Karpas-422 (cell line): Measurements from ENCODE around the gene CEBPZ. TPM values are rescaled to one million over a fixed set of nuclear protein-coding genes. Genes with fewer than 3 reads are reported as not detected.
A peak's percentile ranks its signal among the peaks of the same experiment; 100 is the strongest.
"Not testable (repeated sequence)": the region's sequence is repeated elsewhere in the genome, so short reads cannot be mapped to it uniquely, and the experiment has no call there.

ENCODE experiments used
- DNase-seq: peaks from one replicate; pipeline ENCODE4 v3.0.0-alpha.2; 2015
- H2AFZ ChIP-seq: fragments of 200-600 bp; sonication (generic); 2 replicates; pipeline ENCODE4 v1.6.1; 2014; ENCODE audit warnings: antibody characterized with exemption, low read length, mixed read lengths
- H3K27ac ChIP-seq: fragments of 200-600 bp; sonication (generic); 2 replicates; pipeline ENCODE4 v1.5.1; 2014; ENCODE audit warnings: mild to moderate bottlenecking, low read length, moderate library complexity
- H3K27me3 ChIP-seq: fragments of 200-600 bp; sonication (generic); 2 replicates; pipeline ENCODE4 v1.6.1; 2014; ENCODE audit warnings: low read length, mixed read lengths
- H3K36me3 ChIP-seq: fragments of 200-600 bp; sonication (generic); 2 replicates; pipeline ENCODE4 v1.6.1; 2014; ENCODE audit warnings: low read length, mixed read lengths; ENCODE audit not compliant: insufficient read depth
- H3K4me1 ChIP-seq: fragments of 200-600 bp; sonication (generic); 2 replicates; pipeline ENCODE4 v1.6.1; 2014; ENCODE audit warnings: mild to moderate bottlenecking, low read length, mixed read lengths
- H3K4me2 ChIP-seq: fragments of 200-600 bp; sonication (generic); 2 replicates; pipeline ENCODE4 v1.6.1; 2014; ENCODE audit warnings: low read length, low read depth, mild to moderate bottlenecking; ENCODE audit not compliant: poor library complexity, severe bottlenecking
- H3K4me3 ChIP-seq: fragments of 200-600 bp; sonication (generic); 2 replicates; pipeline ENCODE4 v1.5.1; 2014; ENCODE audit warnings: mild to moderate bottlenecking, antibody characterized with exemption, low read length, mixed read lengths
- H3K79me2 ChIP-seq: fragments of 200-600 bp; sonication (generic); 2 replicates; pipeline ENCODE4 v1.6.1; 2014; ENCODE audit warnings: mild to moderate bottlenecking, low read length, mixed read lengths
- H3K9ac ChIP-seq: fragments of 200-600 bp; sonication (generic); 2 replicates; pipeline ENCODE4 v1.6.0; 2014; ENCODE audit warnings: low read length
- H3K9me2 ChIP-seq: fragments of 200-600 bp; sonication (generic), shearing (Covaris generic); replicated peaks from 2 replicates; pipeline ENCODE4 v1.6.0; 2014; ENCODE audit warnings: mild to moderate bottlenecking, low read length, moderate library complexity; ENCODE audit not compliant: insufficient read depth
- H3K9me3 ChIP-seq: fragments of 300-700, 200-600 bp; sonication (generic); 2 replicates; pipeline ENCODE4 v1.6.1; 2014; ENCODE audit warnings: low read length, mixed read lengths
- H4K20me1 ChIP-seq: fragments of 200-600 bp; sonication (generic); 2 replicates; pipeline ENCODE4 v1.6.1; 2014; ENCODE audit warnings: mild to moderate bottlenecking, antibody characterized with exemption, low read length, low read depth; ENCODE audit not compliant: insufficient read depth
- total RNA-seq: library from RNA; depleted of rRNA; stranded (reverse); fragments of >200 nt; shearing (Covaris generic); gene quantifications from 2 replicates; pipeline ENCODE4 v1.2.3, GENCODE V29; 2014; ENCODE audit warnings: low replicate concordance

Gene CEBPZ
- total RNA-seq, 1 experiment from 2014 or later = 48.2 TPM

DNA sequence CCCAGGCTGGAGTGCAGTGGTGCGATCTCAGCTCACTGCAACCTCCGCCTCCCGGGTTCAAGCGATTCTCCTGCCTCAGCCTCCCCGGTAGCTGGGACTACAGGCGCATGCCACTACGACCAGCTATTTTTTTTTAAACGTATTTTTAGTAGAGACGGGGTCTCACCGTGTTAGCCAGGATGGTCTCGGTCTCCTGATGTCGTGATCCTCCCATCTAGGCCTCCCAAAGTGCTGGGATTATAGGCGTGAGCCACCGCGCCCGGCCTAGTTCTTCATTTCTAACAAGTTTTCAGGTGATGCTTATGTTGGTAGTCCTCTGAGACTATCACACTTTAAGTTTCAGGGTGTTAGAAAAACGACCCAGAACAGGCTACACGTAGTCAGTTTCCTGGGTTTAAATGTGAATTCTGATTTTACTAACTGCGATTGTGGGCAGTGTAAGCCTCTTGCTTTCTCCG, 35.5 kb downstream of the CEBPZ start:
- H3K79me2 ChIP-seq = peaks cover 36% of the 10 kb centered on the region
- not testable (repeated sequence) for H3K27me3 ChIP-seq, H3K9me2 ChIP-seq, DNase-seq, H4K20me1 ChIP-seq, H3K9me3 ChIP-seq
- H3K9ac ChIP-seq = peak overlapping the region; percentile 94
- peaks cover 37% of the 10 kb centered on the region for H3K4me1 ChIP-seq
- peaks cover 13% of the 10 kb centered on the region; the same call in 1 of the 2 replicates for H3K36me3 ChIP-seq
- peak overlapping the region; percentile 84 for H3K4me3 ChIP-seq
- H3K27ac ChIP-seq = peak overlapping the region; percentile 93
- H2AFZ ChIP-seq = peak overlapping the region; percentile 99
- peak overlapping the region; percentile 80 for H3K4me2 ChIP-seq

DNA sequence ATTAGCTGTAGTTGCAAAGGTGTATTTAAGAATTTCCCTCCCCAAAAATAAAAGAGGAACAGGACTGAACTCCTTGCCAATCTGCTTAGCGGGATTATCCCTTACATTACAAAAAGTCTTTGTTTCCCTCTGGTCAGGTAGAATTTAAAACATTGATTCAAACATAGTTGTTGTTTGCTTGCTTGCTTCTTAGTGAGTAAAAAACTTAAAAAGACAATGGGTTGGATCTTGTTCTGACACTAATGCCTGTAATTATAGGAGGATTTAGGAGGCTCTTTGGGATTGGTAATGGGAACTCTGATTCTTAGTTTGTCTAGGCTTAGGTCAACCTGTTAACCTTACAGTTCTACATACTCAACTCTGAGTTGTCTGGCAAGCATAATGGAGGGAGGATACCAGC, 38.8 kb downstream of the CEBPZ start:
- H3K9me3 ChIP-seq = no peaks in the 10 kb centered on the region
- H3K79me2 ChIP-seq = peaks cover 11% of the 10 kb centered on the region
- no peak for DNase-seq
- H2AFZ ChIP-seq = no peak overlapping the region
- H3K4me3 ChIP-seq = no peak overlapping the region
- no peak overlapping the region for H3K4me2 ChIP-seq
- H3K4me1 ChIP-seq = peaks cover 12% of the 10 kb centered on the region
- no peaks in the 10 kb centered on the region for H3K36me3 ChIP-seq
- no peaks in the 10 kb centered on the region for H3K27me3 ChIP-seq
- H3K9me2 ChIP-seq = no peaks in the 10 kb centered on the region
- H4K20me1 ChIP-seq = no peaks in the 10 kb centered on the region
- no peak overlapping the region for H3K27ac ChIP-seq
- H3K9ac ChIP-seq = no peak overlapping the region

DNA sequence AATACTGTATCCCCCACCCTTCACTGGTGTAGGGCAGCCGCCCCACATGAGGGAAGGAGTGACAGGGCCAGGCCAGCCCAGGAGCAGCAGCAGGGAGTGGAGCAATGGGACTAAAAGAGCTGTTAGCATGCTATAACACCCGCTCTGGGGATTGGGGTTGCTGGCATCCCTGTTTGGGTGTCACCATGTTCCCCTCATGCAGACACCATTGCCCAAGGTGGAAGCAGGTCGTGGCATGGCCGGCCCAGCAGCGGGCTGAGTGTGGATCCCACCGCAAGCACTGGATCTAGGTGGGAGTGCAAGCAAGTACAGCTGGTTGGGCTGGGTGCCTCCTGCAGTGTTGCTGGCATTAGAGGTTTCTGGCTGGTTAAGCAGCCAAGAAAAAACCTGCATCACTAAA, 39.6 kb downstream of the CEBPZ start:
- H3K9me2 ChIP-seq = no peaks in the 10 kb centered on the region
- H3K27me3 ChIP-seq = no peaks in the 10 kb centered on the region
- no peaks in the 10 kb centered on the region for H3K36me3 ChIP-seq
- no peak overlapping the region for H3K4me3 ChIP-seq
- H3K79me2 ChIP-seq = peaks cover 3% of the 10 kb centered on the region
- H2AFZ ChIP-seq = no peak overlapping the region
- no peak overlapping the region for H3K9ac ChIP-seq
- no peak for DNase-seq
- H3K27ac ChIP-seq = no peak overlapping the region
- no peaks in the 10 kb centered on the region for H4K20me1 ChIP-seq
- peaks cover 6% of the 10 kb centered on the region for H3K4me1 ChIP-seq
- no peaks in the 10 kb centered on the region for H3K9me3 ChIP-seq
- H3K4me2 ChIP-seq = no peak overlapping the region

DNA sequence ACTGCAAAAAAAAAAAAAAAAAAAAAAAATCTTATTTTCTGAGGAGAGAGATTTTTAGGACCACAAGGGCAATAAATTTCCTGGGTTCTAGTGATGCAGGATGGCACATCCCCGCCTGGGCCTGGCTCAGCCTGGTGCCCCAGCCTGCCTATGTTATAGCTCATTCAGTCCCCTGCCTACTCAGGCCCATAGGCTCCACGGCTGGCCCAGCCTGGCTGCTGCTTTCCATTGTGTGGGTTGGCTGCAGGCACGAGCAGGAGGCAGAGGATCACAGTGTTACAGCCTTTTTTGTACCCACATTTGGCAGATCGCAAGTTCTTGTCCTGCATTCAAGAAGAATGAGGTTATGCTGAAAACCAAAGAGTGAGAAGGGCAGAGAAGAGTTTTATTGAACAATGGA, 40.1 kb downstream of the CEBPZ start:
- H3K27ac ChIP-seq = no peak overlapping the region
- no peak overlapping the region for H2AFZ ChIP-seq
- no peaks in the 10 kb centered on the region for H4K20me1 ChIP-seq
- no peak overlapping the region for H3K4me2 ChIP-seq
- DNase-seq = no peak
- no peaks in the 10 kb centered on the region for H3K36me3 ChIP-seq
- H3K9ac ChIP-seq = no peak overlapping the region
- H3K9me3 ChIP-seq = no peaks in the 10 kb centered on the region
- H3K9me2 ChIP-seq = no peaks in the 10 kb centered on the region
- no peaks in the 10 kb centered on the region for H3K79me2 ChIP-seq
- no peaks in the 10 kb centered on the region for H3K27me3 ChIP-seq
- H3K4me1 ChIP-seq = peaks cover 6% of the 10 kb centered on the region
- H3K4me3 ChIP-seq = no peak overlapping the region

DNA sequence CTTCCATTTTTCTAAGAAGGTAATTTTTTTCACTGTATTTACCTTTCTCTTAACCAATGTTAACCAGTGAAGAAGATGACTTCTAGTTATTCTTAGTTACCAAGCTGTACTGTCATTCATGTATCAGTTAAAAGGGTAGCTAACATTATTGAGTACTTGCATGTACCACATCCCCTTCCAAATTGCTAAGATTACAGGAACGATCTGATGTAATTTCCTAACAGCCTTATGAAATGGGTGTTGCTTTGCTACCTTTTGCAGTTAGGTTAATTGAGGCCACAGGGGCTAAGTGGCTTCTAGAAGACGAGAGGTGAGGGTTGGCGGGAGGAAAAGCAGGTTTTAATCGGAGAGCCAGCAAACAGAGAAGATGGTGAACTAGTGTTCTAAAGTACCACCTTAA, 41.1 kb downstream of the CEBPZ start:
- Histone ChIP-seq H3K9ac (no peak overlapping the region), H3K79me2 (no peaks in the 10 kb centered on the region), H3K27me3 (no peaks in the 10 kb centered on the region), H3K9me3 (no peaks in the 10 kb centered on the region), H3K4me1 (no peaks in the 10 kb centered on the region), H3K4me2 (no peak overlapping the region), H2AFZ (no peak overlapping the region), H3K9me2 (no peaks in the 10 kb centered on the region), H3K36me3 (no peaks in the 10 kb centered on the region), H3K4me3 (no peak overlapping the region), H4K20me1 (no peaks in the 10 kb centered on the region), H3K27ac (no peak overlapping the region)
- DNase-seq = no peak

DNA sequence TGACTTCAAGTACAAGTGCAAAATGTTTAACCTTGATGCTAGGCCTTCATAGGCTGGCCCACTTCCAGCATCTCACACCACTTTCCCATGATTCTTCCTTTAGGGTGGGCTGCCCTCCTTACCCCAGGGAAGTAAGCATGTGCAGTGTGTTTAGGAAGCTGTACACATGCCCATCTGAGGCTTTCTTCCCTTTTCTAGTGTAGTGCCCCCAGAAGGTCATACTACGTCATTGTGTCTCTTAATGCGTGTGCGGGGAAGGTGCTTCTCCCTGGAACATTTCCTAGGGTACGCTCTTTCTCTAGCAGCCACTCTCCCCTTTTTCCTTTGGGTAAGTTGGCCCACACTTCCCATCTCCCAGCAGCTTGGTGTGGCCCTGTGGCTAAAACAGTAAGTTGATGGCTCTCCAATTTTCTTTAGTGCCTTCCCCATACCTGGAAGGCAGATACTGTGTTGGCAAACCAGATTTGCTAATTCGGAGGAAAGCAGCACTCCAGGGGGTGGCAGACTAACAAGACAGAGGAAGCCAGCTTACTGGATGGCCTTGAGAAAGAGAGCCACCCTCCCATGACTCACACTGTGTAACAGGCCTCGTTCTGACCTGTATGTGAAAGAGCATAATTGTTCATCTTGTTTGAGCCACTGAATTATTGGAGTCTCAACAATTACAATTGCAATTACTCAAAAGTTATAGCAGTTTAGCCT, 41.8 kb downstream of the CEBPZ start:
- no peaks in the 10 kb centered on the region for H3K27me3 ChIP-seq
- no peak for DNase-seq
- no peak overlapping the region for H2AFZ ChIP-seq
- no peaks in the 10 kb centered on the region for H3K79me2 ChIP-seq
- no peaks in the 10 kb centered on the region for H3K9me3 ChIP-seq
- H3K4me1 ChIP-seq = no peaks in the 10 kb centered on the region
- H3K4me3 ChIP-seq = no peak overlapping the region
- no peaks in the 10 kb centered on the region for H3K9me2 ChIP-seq
- no peaks in the 10 kb centered on the region for H3K36me3 ChIP-seq
- no peak overlapping the region for H3K27ac ChIP-seq
- no peak overlapping the region for H3K9ac ChIP-seq
- no peaks in the 10 kb centered on the region for H4K20me1 ChIP-seq
- no peak overlapping the region for H3K4me2 ChIP-seq

DNA sequence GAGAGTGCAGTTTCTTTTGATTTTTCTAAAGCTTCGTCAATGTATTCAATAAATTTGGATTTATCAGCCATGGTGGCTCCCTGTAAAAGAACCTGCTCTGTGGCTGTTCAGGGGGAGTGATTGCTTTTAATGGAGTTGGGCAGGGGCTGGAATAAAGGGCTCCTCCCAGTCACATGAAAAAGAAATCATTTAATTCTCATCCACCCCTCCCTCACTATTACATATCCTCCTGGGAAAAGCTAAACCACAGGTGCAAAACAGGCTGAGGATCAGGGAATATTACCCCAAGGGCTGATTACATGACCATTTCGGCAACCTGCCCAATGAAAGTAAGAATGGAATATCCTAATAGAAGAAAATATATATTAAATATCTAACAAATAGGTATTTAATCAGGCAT, 42.8 kb downstream of the CEBPZ start, which contains the start of gene SULT6B1:
Gene SULT6B1, minus strand, starts transcription at position 101 of the 400 bp plus-strand sequence. Its CDS starts 30 bp downstream, at position 71.
- no peaks in the 10 kb centered on the region for H4K20me1 ChIP-seq
- no peaks in the 10 kb centered on the region for H3K9me3 ChIP-seq
- H3K4me1 ChIP-seq = no peaks in the 10 kb centered on the region
- no peak within 1 kb of the TSS for H2AFZ ChIP-seq
- no peaks in the 10 kb centered on the region for H3K79me2 ChIP-seq
- no peaks in the 10 kb centered on the region for H3K9me2 ChIP-seq
- no peak for DNase-seq
- no peak within 1 kb of the TSS for H3K27ac ChIP-seq
- no peaks in the 10 kb centered on the region for H3K36me3 ChIP-seq
- H3K4me2 ChIP-seq = no peak within 1 kb of the TSS
- no peak within 1 kb of the TSS for H3K4me3 ChIP-seq
- no peaks in the 10 kb centered on the region for H3K27me3 ChIP-seq
- no peak within 1 kb of the TSS for H3K9ac ChIP-seq

DNA sequence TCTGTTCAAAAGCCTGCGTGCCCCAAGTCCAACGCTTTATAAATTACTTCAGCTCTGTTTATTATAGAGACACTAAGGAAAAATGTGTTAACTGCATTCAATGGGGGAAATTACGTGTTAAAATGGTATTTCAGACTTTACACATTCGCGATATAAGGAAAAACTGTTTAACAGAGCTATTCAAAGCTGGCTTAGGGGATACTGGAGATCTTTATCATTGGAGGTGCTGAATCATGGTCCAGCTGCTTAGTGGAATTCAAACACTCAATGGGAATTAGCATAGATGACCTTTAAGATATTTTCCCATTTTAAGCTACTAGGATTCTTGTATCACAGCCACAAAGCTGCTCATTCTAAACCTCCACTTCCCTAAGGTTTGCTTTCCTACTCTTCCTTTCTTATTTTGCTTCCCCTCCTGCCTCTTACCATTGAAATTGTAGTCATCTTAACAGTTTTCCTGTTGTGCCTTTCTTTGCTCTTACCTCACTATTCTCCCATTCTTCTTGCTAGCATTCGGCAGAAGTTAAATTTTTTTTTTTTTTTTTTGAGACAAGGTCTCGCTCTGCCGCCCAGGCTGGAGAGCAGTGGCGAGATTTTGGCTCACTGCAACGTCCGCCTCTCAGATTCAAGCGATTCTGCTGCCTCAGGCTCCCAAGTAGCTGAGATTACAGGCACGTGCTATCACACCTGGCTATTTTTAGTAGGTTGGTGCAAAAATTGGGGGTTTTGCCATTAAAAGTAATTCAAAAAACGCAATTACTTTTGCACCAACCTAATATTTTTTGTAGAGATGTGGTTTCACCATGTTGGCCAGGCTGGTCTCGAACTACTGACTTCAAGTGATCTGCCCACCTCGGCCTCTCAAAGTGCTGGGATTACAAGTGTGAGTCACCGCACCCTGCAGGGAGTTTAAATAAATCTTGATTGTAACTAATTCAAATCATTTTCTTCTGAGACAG, 49.4 kb downstream of the CEBPZ start:
- Histone ChIP-seq H3K4me2 (no peak overlapping the region), H3K9me2 (no peaks in the 10 kb centered on the region), H2AFZ (no peak overlapping the region), H3K4me3 (no peak overlapping the region), H3K36me3 (no peaks in the 10 kb centered on the region), H4K20me1 (no peaks in the 10 kb centered on the region), H3K9me3 (no peaks in the 10 kb centered on the region), H3K79me2 (no peaks in the 10 kb centered on the region), H3K27me3 (no peaks in the 10 kb centered on the region), H3K9ac (no peak overlapping the region), H3K27ac (no peak overlapping the region), H3K4me1 (no peaks in the 10 kb centered on the region)
- DNase-seq = no peak
